H1 (cell line): ENCODE measurements around the gene FOXR2. TPM values are rescaled to one million over a fixed set of nuclear protein-coding genes. Genes with fewer than 3 reads are reported as not detected.

ENCODE experiments used
- CTCF ChIA-PET: fragments of 300-600 bp; sonication (Branson Sonifier 250); formaldehyde crosslinking; loops from one replicate; lab custom pipeline; 2021; ENCODE audit not compliant: partially characterized antibody; lab: Charles Lee
- POLR2A ChIA-PET: fragments of 300-600 bp; sonication (Branson Sonifier 250); formaldehyde crosslinking; loops from one replicate; lab custom pipeline; 2021; ENCODE audit warnings: inconsistent platforms; ENCODE audit not compliant: partially characterized antibody; lab: Charles Lee
- DNase-seq, 2 experiments: peaks; one replicate each; pipeline versions ENCODE4 v3.0.0 to v3.0.0-alpha.2; 2010 to 2022; ENCODE audit warnings: low spot score in 2 of 2, low read depth in 1 of 2, mixed read lengths in 1 of 2
- FAIRE-seq: peaks from 2 replicates; lab custom pipeline; 2011; peaks lifted over from hg19 to GRCh38; lab: Jason Lieb, UNC
- H2AFZ ChIP-seq: 2 replicates; pipeline ENCODE4 v1.8.1; 2012; ENCODE audit warnings: low read length, inconsistent platforms
- H2AK5ac ChIP-seq: 2 replicates; pipeline ENCODE4 v1.6.1; 2013; ENCODE audit warnings: low read depth, low read length
- H2BK120ac ChIP-seq: replicated peaks from 2 replicates; pipeline ENCODE3; 2013; ENCODE audit warnings: low read depth, low read length, inconsistent platforms
- H2BK12ac ChIP-seq: 2 replicates; pipeline ENCODE4 v1.6.1; 2013; ENCODE audit warnings: low read depth, low read length
- H2BK15ac ChIP-seq: 2 replicates; pipeline ENCODE4 v1.6.1; 2013; ENCODE audit warnings: low read length
- H2BK20ac ChIP-seq: 2 replicates; pipeline ENCODE4 v1.6.1; 2013; ENCODE audit warnings: low read length
- H2BK5ac ChIP-seq: 2 replicates; pipeline ENCODE4 v1.6.1; 2013; ENCODE audit warnings: low read depth, low read length
- H3K14ac ChIP-seq: 2 replicates; pipeline ENCODE4 v1.6.1; 2013; ENCODE audit warnings: inconsistent platforms; ENCODE audit not compliant: insufficient read length
- H3K18ac ChIP-seq: 2 replicates; pipeline ENCODE4 v1.6.1; 2013; ENCODE audit warnings: low read length; ENCODE audit errors: extremely low read depth
- H3K23ac ChIP-seq: 2 replicates; pipeline ENCODE4 v1.6.1; 2013; ENCODE audit warnings: inconsistent platforms; ENCODE audit not compliant: insufficient read length
- H3K23me2 ChIP-seq: 2 replicates; pipeline ENCODE4 v1.6.1; 2013; ENCODE audit warnings: low read depth, low read length
- H3K27ac ChIP-seq: 2 replicates; pipeline ENCODE4 v1.6.1; 2011; ENCODE audit warnings: low read depth, low read length, inconsistent platforms
- H3K27me3 ChIP-seq, 4 experiments: replicated peaks in 1 of 4; 1 replicate in 1 of 4; 2 replicates in 3 of 4; pipeline versions ENCODE4 v1.6.1 to v1.8.1; 2011 to 2013; ENCODE audit warnings: low read length in 3 of 4, mild to moderate bottlenecking in 3 of 4, inconsistent platforms in 2 of 4, mixed read lengths in 2 of 4, moderate library complexity in 1 of 4; ENCODE audit not compliant: control insufficient read depth in 3 of 4, insufficient read depth in 3 of 4; ENCODE audit errors: extremely low read depth in 1 of 4
- H3K36me3 ChIP-seq, 4 experiments: 2 replicates each; pipeline versions ENCODE4 v1.6.1 to v1.8.1; 2011 to 2013; ENCODE audit warnings: mild to moderate bottlenecking in 4 of 4, low read length in 3 of 4, moderate library complexity in 2 of 4, control low read depth in 1 of 4, inconsistent platforms in 1 of 4; ENCODE audit not compliant: insufficient read depth in 4 of 4, control insufficient read depth in 2 of 4
- H3K4ac ChIP-seq: replicated peaks from 2 replicates; pipeline ENCODE3; 2013; ENCODE audit warnings: low read length, low read depth, mixed read lengths, inconsistent platforms; ENCODE audit not compliant: insufficient read length
- H3K4me1 ChIP-seq, 4 experiments: replicated peaks in 1 of 4; 1 replicate in 1 of 4; 2 replicates in 3 of 4; pipeline versions ENCODE4 v1.6.1 to v1.8.1; 2011 to 2013; ENCODE audit warnings: low read length in 3 of 4, inconsistent platforms in 2 of 4, mixed read lengths in 1 of 4; ENCODE audit not compliant: insufficient read depth in 4 of 4, control insufficient read depth in 3 of 4
- H3K4me2 ChIP-seq, 2 experiments: 2 replicates each; pipeline versions ENCODE4 v1.6.1 to v1.8.1; 2011 to 2013; ENCODE audit warnings: low read depth in 2 of 2, low read length in 2 of 2, control low read depth in 1 of 2, inconsistent platforms in 1 of 2, mild to moderate bottlenecking in 1 of 2; ENCODE audit not compliant: insufficient read depth in 1 of 2
- H3K4me3 ChIP-seq, 4 experiments: fragments of 200-600, 300-600 bp in 1 of 4; sonication (generic), shearing (Covaris generic), sonication (Bioruptor Twin) in 1 of 4; 2 replicates each; pipeline versions ENCODE4 v1.5.1 to v1.8.1; 2011 to 2016; ENCODE audit warnings: low read length in 4 of 4, low read depth in 3 of 4, control low read depth in 2 of 4, inconsistent platforms in 2 of 4, mild to moderate bottlenecking in 2 of 4, mixed read lengths in 1 of 4, moderate library complexity in 1 of 4; ENCODE audit not compliant: insufficient read depth in 2 of 4; ENCODE audit errors: extremely low read depth in 1 of 4
- H3K56ac ChIP-seq: replicated peaks from 2 replicates; pipeline ENCODE3; 2013; ENCODE audit warnings: low read depth, mild to moderate bottlenecking, mixed read lengths, low read length, inconsistent platforms; ENCODE audit not compliant: insufficient read length
- H3K79me1 ChIP-seq: 2 replicates; pipeline ENCODE4 v1.6.1; 2013; ENCODE audit warnings: low read depth, low read length, control low read depth
- H3K79me2 ChIP-seq, 2 experiments: 2 replicates each; pipeline versions ENCODE4 v1.6.1 to v1.8.1; 2012 to 2013; ENCODE audit warnings: low read length in 2 of 2, mild to moderate bottlenecking in 2 of 2, inconsistent platforms in 1 of 2; ENCODE audit not compliant: insufficient read depth in 2 of 2, control insufficient read depth in 1 of 2
- H3K9ac ChIP-seq, 4 experiments: replicated peaks in 1 of 4; 1 replicate in 1 of 4; 2 replicates in 3 of 4; pipeline versions ENCODE4 v1.6.1 to v1.8.1; 2011 to 2013; ENCODE audit warnings: low read depth in 3 of 4, low read length in 3 of 4, control low read depth in 2 of 4, mild to moderate bottlenecking in 2 of 4, moderate library complexity in 2 of 4, inconsistent platforms in 1 of 4; ENCODE audit errors: extremely low read depth in 1 of 4
- H3K9me3 ChIP-seq, 2 experiments: 2 replicates each; pipeline versions ENCODE4 v1.6.1 to v1.8.1; 2012 to 2013; ENCODE audit warnings: mild to moderate bottlenecking in 2 of 2, moderate library complexity in 2 of 2, control low read depth in 1 of 2, inconsistent platforms in 1 of 2, low read depth in 1 of 2, low read length in 1 of 2, mixed read lengths in 1 of 2; ENCODE audit not compliant: insufficient read depth in 2 of 2
- H4K20me1 ChIP-seq, 2 experiments: replicated peaks in 1 of 2; 2 replicates each; pipeline versions ENCODE3 to v1.8.1; 2011 to 2013; ENCODE audit warnings: inconsistent platforms in 2 of 2, low read length in 2 of 2, mild to moderate bottlenecking in 1 of 2; ENCODE audit not compliant: insufficient read depth in 2 of 2, control insufficient read depth in 1 of 2
- H4K5ac ChIP-seq: 2 replicates; pipeline ENCODE4 v1.6.1; 2013; ENCODE audit warnings: low read length, low read depth, mixed read lengths, inconsistent platforms; ENCODE audit not compliant: insufficient read length
- H4K8ac ChIP-seq: 2 replicates; pipeline ENCODE4 v1.8.0; 2013; ENCODE audit warnings: mild to moderate bottlenecking, moderate library complexity, low read length, inconsistent platforms; ENCODE audit not compliant: insufficient read depth; ENCODE audit errors: extremely low read depth
- H4K91ac ChIP-seq: replicated peaks from 2 replicates; pipeline ENCODE3; 2013; ENCODE audit warnings: low read length, mixed read lengths, inconsistent platforms; ENCODE audit not compliant: insufficient read length
- CHD2 ChIP-seq: IDR thresholded peaks from 2 replicates; pipeline ENCODE4 v1.6.1; 2012; ENCODE audit warnings: low read length, improper control_type of control experiment
- HDAC6 ChIP-seq: IDR thresholded peaks from one replicate; pipeline ENCODE4 v1.7.1; 2012; ENCODE audit warnings: low read depth, mild to moderate bottlenecking, inconsistent platforms, low read length, moderate library complexity
- MAX ChIP-seq: IDR thresholded peaks from 2 replicates; pipeline ENCODE4 v1.6.1; 2012; ENCODE audit warnings: inconsistent platforms
- NRF1 ChIP-seq: IDR thresholded peaks from 2 replicates; pipeline ENCODE4 v1.6.1; 2011; ENCODE audit warnings: mild to moderate bottlenecking, low read depth, low read length, improper control_type of control experiment
- SP1 ChIP-seq: IDR thresholded peaks from 2 replicates; pipeline ENCODE4 v1.6.1; 2011; ENCODE audit warnings: low read depth, low read length
- TAF7 ChIP-seq: optimal IDR thresholded peaks from 2 replicates; pipeline ENCODE3; 2011; ENCODE audit warnings: low read depth, mild to moderate bottlenecking, inconsistent platforms, low read length, moderate library complexity, borderline replicate concordance
- WGBS, 2 experiments: shearing (Covaris generic) in 1 of 2; methylation state at CpG; one replicate each; pipeline versions ENCODE4 v1.1.6 to v1.1.7; 2013 to 2015; ENCODE audit warnings: low lambda C conversion rate in 2 of 2, mixed read lengths in 2 of 2, inconsistent platforms in 1 of 2, low coverage in 1 of 2, missing lambda C conversion rate in 1 of 2; ENCODE audit not compliant: insufficient replicate concordance in 2 of 2, insufficient coverage in 1 of 2, insufficient read length in 1 of 2; ENCODE audit errors: extremely low coverage in 1 of 2, missing lambda C conversion rate in 1 of 2; 5-methylcytosine and 5-hydroxymethylcytosine counted together
- polyA plus RNA-seq, 7 experiments: library from polyadenylated mRNA; depleted of rRNA in 3 of 7; stranded (reverse) in 5 of 7; unstranded in 2 of 7; fragments of >200 nt in 5 of 7; fragments of 200-250 nt in 2 of 7; gene quantifications; 1 replicate in 5 of 7; 2 replicates in 1 of 7; 4 replicates in 1 of 7; pipeline versions ENCODE4 v1.2.1 to v1.2.3, GENCODE V29; 2011 to 2013; ENCODE audit warnings: missing spikeins in 2 of 7, mixed read lengths in 2 of 7
- total RNA-seq: library from RNA; stranded (reverse); fragmentation: NEBNext Ultra II Directional; extraction: Animal tissue kit (Norgen Biotek cat#: 25700); gene quantifications from 2 replicates; pipeline ENCODE4 v1.2.1, GENCODE V29; 2021

The FOXR2 gene
- total and polyA plus RNA-seq, 2 of the 8 experiments (the other 6 are each of a cell fraction or from before 2014, with no cell fraction given) = not detected

- Histone ChIP-seq H3K14ac (no peak overlapping the region), H4K8ac (no peak overlapping the region), H3K79me2 (no peaks in the 10 kb centered on the region), H3K4me2 (no peak overlapping the region), H4K20me1 (no peaks in the 10 kb centered on the region), H2BK5ac (no peak overlapping the region), H2BK20ac (no peak overlapping the region), H3K23me2 (no peaks in the 10 kb centered on the region), H3K4me1 (no peaks in the 10 kb centered on the region), H3K18ac (no peak overlapping the region), H3K9ac (no peak overlapping the region), H3K79me1 (no peaks in the 10 kb centered on the region), H3K36me3 (no peaks in the 10 kb centered on the region), H2AK5ac (no peak overlapping the region), H2BK120ac (no peak overlapping the region), H3K23ac (no peak overlapping the region), H3K9me3 (peaks cover 10 to 31% of the 10 kb centered on the region in 2 experiments; a peak in 3 of 4 replicates), H3K4me3 (no peak overlapping the region), H3K56ac (no peak overlapping the region), H4K5ac (no peak overlapping the region), H2BK15ac (no peak overlapping the region), H3K4ac (no peak overlapping the region), H2AFZ (no peak overlapping the region), H2BK12ac (no peak overlapping the region), H4K91ac (no peak overlapping the region), H3K27me3 (no peaks in the 10 kb centered on the region), H3K27ac (no peak overlapping the region)
- TF ChIP-seq TAF7 (no peak), MAX (no peak), SP1 (no peak), HDAC6 (no peak), NRF1 (no peak), CHD2 (no peak)
- CTCF ChIA-PET = no interaction called here
- POLR2A ChIA-PET = no interaction called here
- FAIRE-seq (no peak), DNase-seq (no peak)
- WGBS, 2 experiments = 86% methylated on average over 4 of the region's 4 CpGs; no CpG with 5 or more reads in 1 of the 2 experiments
Observed at GRCh38 chrX:55640854-55641253, 17.7 kb downstream of the FOXR2 start.
